Ovary (tissue), 9 donors: ENCODE measurements around the gene PPAT. TPM values are rescaled to one million over a fixed set of nuclear protein-coding genes. Genes with fewer than 3 reads are reported as not detected.
"Not testable (repeated sequence)": the region's sequence is repeated elsewhere in the genome, so short reads cannot be mapped to it uniquely, and the experiment has no call there.

Source experiments
- DNase-seq, 5 donors: peaks; one replicate each; pipeline ENCODE4 v3.0.0-alpha.2; 2019 to 2020
- H3K27ac ChIP-seq, 2 donors: fragments of 200-600 bp; one replicate each; pipeline versions ENCODE4 v1.5.1 to v1.8.0; 2019 to 2022
- H3K27me3 ChIP-seq: fragments of 200-600 bp; one replicate; pipeline ENCODE4 v1.8.0; 2022
- H3K36me3 ChIP-seq: fragments of 200-600 bp; sonication (generic); one replicate; pipeline ENCODE4 v1.5.1; 2019
- H3K4me1 ChIP-seq: one replicate; pipeline ENCODE4 v1.8.1; 2013; ENCODE audit warnings: mild to moderate bottlenecking, moderate library complexity; ENCODE audit not compliant: insufficient read depth
- H3K4me3 ChIP-seq: fragments of 200-600 bp; sonication (generic); one replicate; pipeline ENCODE4 v1.5.1; 2017
- H3K9me3 ChIP-seq, 2 donors: fragments of 200-600 bp in 1 of 2; sonication (generic) in 1 of 2; one replicate each; pipeline versions ENCODE4 v1.5.1 to v1.8.1; 2013 to 2019; ENCODE audit warnings: mild to moderate bottlenecking in 1 of 2, moderate library complexity in 1 of 2
- EP300 ChIP-seq: sonication (generic); formaldehyde crosslinking; IDR thresholded peaks from one replicate; pipeline ENCODE4 v1.6.1; 2017; ENCODE audit warnings: antibody characterized with exemption
- POLR2A ChIP-seq: fragments of 450-650 bp; IDR thresholded peaks from one replicate; pipeline ENCODE4 v1.6.1; 2017; ENCODE audit warnings: antibody characterized with exemption, mild to moderate bottlenecking, moderate library complexity
- WGBS, 3 donors: extraction: QIAGEN DNeasy Blood & Tissue Kit in 1 of 3; methylation state at CpG; one replicate each; pipeline versions ENCODE4 v1.1.5 to v1.1.7; 2013 to 2017; 5-methylcytosine and 5-hydroxymethylcytosine counted together
- intact Hi-C, 4 donors: fragments of 100-400 bp; cut with DNase I; formaldehyde crosslinking; loops; one replicate each; pipeline versions ENCODE4 v1.11.0 to v1.15.1; 2022 to 2023
- polyA plus RNA-seq, 2 donors: library from polyadenylated mRNA; stranded (reverse); fragments of 200-250 nt in 1 of 2; fragments of 350-450 nt in 1 of 2; fragmentation: Illumina TruSeq in 1 of 2; extraction: RNeasy Lipid Tissue Mini Kit (QIAGEN cat#74804) in 1 of 2; gene quantifications; one replicate each; pipeline ENCODE4 v1.2.3, GENCODE V29; 2013 to 2014
- total RNA-seq, 7 donors: library from RNA; depleted of rRNA in 2 of 7; stranded (reverse); fragments of >200 nt in 2 of 7; fragmentation: NEBNext Ultra II Directional in 3 of 7; extraction: Animal tissue kit (Norgen Biotek cat#: 25700) in 3 of 7; gene quantifications; one replicate each; pipeline versions ENCODE4 v1.1.0 to v1.2.4, GENCODE V29; 2016 to 2023
- TF ChIP-seq, protein P1 (sequence below), 3 donors: fragments of 450-650 bp in 2 of 3; fragments of 200-600 bp in 1 of 3; IDR thresholded peaks; one replicate each; pipeline versions ENCODE4 v1.5.1 to v1.8.0; 2016 to 2022; ENCODE audit warnings: antibody characterized with exemption in 3 of 3, mild to moderate bottlenecking in 1 of 3
- donor health status: DM: no; HTN: no; CAD: no; lungs with moderate emphysema.
- donor health status: DM: no; HTN: no; CAD: no.
- donor health status: Bipolar disorder and iron deficiency.
- donor health status: DM: yes; HTN: yes; CAD: no.
- donor health status: DM: no; HTN: no; CAD: no.
- donor health status: DM: yes; HTN: yes; CAD: no.

Gene PPAT
- total and polyA plus RNA-seq, 9 donors = 4.7 to 14.8 (median 10.6) TPM

DNA sequence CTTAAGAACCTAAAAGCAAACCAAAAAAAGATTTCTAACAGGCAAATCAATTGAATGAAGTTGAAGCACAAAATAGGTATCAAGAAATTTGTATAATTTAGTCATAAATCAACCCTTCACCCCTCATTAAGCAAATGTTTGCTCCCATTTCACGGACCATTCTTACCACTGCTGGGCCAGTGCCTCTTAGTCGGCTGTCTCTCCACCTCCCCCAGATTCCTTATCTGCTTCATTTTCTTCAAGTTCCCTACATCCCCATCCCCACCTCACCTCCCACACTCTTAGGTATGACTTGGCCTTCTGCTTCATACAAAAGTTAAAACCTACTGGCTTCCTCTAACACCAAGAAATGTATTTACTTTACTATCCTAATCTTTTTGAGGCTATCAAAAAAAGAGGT lies 60.0 kb downstream of the PPAT start:
- intact Hi-C loops = no loop called here
- 39 to 59% (median 53%) methylated on average over 2 of the region's 2 CpGs for WGBS, 3 donors
- Histone ChIP-seq H3K4me3 (no peak overlapping the region), H3K9me3 (no peaks in the 10 kb centered on the region), H3K27ac (no peak overlapping the region), H3K4me1 (no peaks in the 10 kb centered on the region), H3K36me3 (no peaks in the 10 kb centered on the region), H3K27me3 (no peaks in the 10 kb centered on the region)
- TF ChIP-seq EP300 (no peak), POLR2A (no peak)
- TF ChIP-seq, protein P1, sequence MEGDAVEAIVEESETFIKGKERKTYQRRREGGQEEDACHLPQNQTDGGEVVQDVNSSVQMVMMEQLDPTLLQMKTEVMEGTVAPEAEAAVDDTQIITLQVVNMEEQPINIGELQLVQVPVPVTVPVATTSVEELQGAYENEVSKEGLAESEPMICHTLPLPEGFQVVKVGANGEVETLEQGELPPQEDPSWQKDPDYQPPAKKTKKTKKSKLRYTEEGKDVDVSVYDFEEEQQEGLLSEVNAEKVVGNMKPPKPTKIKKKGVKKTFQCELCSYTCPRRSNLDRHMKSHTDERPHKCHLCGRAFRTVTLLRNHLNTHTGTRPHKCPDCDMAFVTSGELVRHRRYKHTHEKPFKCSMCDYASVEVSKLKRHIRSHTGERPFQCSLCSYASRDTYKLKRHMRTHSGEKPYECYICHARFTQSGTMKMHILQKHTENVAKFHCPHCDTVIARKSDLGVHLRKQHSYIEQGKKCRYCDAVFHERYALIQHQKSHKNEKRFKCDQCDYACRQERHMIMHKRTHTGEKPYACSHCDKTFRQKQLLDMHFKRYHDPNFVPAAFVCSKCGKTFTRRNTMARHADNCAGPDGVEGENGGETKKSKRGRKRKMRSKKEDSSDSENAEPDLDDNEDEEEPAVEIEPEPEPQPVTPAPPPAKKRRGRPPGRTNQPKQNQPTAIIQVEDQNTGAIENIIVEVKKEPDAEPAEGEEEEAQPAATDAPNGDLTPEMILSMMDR (IDR thresholded peaks at IDR 0.05) = no peak
- DNase-seq = no peak

DNA sequence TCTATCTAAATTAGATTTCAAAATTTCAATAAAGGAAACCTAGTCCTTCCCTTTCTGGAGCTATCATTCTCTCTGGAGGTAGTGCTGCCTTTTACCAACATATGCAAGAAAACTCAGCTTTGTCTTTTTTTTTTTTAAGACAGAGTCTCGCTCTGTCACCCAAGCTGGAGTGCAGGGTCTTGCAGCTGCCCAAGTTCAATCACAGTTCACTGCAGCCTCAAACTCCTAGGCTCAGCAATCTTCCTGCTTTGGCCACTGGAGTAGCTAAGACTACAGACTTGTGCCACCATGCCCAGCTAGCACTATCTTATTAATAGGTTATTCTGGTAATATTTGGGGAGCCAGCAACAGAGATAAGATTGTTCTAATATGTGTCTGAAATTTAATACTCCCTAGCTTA lies 60.5 kb downstream of the PPAT start:
- Histone ChIP-seq H3K4me3 (no peak overlapping the region), H3K27ac (no peak overlapping the region), H3K9me3 (no peaks in the 10 kb centered on the region), H3K36me3 (no peaks in the 10 kb centered on the region), H3K27me3 (no peaks in the 10 kb centered on the region), H3K4me1 (no peaks in the 10 kb centered on the region)
- intact Hi-C loops = no loop called here
- DNase-seq = no peak
- 86 to 97% (median 97%) methylated on average over 1 of the region's 1 CpG for WGBS, 3 donors
- TF ChIP-seq POLR2A (no peak), EP300 (no peak)
- TF ChIP-seq, protein P1 (IDR thresholded peaks at IDR 0.05) = no peak

DNA sequence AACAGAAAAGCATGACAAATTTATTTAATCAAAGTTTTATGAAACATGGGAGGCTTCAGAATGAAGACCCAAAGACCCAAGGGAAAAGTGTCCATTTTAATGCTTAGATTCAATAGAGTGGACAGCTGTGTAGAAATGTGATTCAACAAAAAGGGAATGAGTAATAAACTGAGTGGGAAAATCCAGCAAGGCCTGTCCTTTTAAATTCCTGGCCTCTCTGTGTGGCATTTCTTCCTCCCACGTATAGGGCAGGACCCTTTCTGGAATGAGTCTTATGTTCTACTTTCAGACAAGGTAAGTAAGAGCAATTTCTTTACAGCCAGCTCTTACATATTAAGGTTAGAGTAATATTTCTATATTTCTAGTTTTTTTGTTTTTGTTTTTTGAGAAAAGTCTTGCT lies 62.6 kb downstream of the PPAT start:
- TF ChIP-seq EP300 = no peak
- WGBS, 3 donors = 0 to 47% (median 33%) methylated on average over 1 of the region's 1 CpG
- no peaks in the 10 kb centered on the region for H3K4me1 ChIP-seq
- intact Hi-C loops = no loop called here
- no peak overlapping the region for H3K27ac ChIP-seq
- no peaks in the 10 kb centered on the region for H3K9me3 ChIP-seq
- no peak for DNase-seq
- H3K36me3 ChIP-seq = no peaks in the 10 kb centered on the region
- H3K27me3 ChIP-seq = no peaks in the 10 kb centered on the region
- H3K4me3 ChIP-seq = no peak overlapping the region

DNA sequence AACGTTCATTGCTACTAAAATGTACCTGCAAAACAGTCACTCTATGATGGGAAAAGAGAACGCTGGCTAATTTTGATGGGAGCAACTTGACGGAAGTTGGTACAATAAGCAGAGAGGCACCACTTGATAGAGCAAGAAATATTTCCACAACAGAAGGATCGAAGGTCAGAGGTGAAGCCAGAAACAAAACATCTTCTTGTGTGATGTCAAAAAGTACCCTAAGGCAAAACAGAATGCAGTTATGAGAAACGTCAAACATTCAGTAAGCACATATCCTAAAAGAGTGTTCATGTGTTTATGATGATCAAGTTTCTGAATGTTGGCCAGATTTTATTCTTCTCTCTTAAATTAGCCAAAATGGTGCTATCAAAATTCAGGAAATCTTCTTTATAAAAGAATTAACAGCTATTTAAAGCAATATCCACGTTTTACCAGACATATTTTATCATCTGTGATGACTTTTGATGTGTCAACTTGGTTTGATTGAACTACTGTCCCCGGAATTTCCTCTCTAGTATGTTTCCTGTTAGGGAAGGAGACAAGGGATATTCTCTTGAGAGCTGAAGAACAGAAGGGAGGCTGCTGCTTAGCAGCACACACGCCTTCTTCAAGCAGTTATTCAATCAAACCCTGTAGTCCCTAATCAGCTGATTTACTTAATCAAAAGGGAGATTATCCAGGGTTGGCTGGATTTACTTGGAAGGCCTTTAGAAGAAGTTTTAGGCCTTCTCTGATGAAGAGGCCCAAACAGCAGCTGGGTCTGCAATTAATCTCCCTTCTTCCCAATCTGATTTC lies 63.8 kb downstream of the PPAT start:
- DNase-seq = no peak
- intact Hi-C loops = no loop called here
- H3K27me3 ChIP-seq = no peaks in the 10 kb centered on the region
- H3K9me3 ChIP-seq = no peaks in the 10 kb centered on the region
- TF ChIP-seq POLR2A (no peak), EP300 (no peak)
- TF ChIP-seq, protein P1 (IDR thresholded peaks at IDR 0.05) = no peak
- H3K27ac ChIP-seq = no peak overlapping the region
- no peaks in the 10 kb centered on the region for H3K36me3 ChIP-seq
- WGBS, 3 donors = 74 to 81% (median 76%) methylated on average over 8 of the region's 8 CpGs
- H3K4me3 ChIP-seq = no peak overlapping the region
- no peaks in the 10 kb centered on the region for H3K4me1 ChIP-seq

DNA sequence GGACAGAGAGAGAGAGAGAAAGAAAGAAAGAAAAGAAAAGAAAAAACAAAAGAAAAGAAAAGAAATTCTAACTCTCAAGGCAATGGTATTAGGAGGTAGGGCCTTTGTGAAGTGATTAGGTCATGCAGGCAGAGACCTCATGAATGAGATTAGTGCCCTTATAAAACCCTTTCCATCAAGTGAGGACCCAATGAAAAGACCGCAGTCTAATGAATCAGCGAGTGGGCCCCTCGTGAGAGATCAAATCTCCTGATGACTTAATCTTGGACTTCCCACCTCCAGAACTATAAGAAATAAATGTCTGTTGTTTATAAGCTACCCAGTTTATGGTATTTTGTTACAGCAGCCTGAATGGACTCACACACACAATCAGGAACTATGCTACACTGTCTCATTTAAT lies 65.0 kb downstream of the PPAT start:
- intact Hi-C loops = no loop called here
- Histone ChIP-seq H3K4me1 (no peaks in the 10 kb centered on the region), H3K4me3 (no peak overlapping the region), H3K27me3 (no peaks in the 10 kb centered on the region), H3K9me3 (no peaks in the 10 kb centered on the region), H3K27ac (no peak overlapping the region), H3K36me3 (no peaks in the 10 kb centered on the region)
- 94 to 97% (median 96%) methylated on average over 3 of the region's 3 CpGs for whole genome bisulfite sequencing, 3 donors
- TF ChIP-seq, protein P1 (IDR thresholded peaks at IDR 0.05) = no peak
- TF ChIP-seq POLR2A (no peak), EP300 (no peak)
- DNase-seq = no peak

DNA sequence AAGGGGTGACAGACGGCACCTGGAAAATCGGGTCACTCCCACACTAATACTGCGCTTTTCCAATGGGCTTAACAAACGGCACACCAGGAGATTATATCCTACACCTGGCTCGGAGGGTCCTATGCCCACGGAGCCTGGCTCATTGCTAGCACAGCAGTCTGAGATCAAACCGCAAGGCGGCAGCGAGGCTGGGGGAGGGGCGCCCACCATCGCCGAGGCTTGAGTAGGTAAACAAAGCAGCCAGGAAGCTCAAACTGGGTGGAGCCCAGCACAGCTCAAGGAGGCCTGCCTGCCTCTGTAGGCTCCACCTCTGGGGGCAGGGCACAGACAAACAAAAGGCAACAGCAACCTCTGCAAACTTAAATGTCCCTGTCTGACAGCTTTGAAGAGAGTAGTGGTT lies 72.4 kb downstream of the PPAT start:
- H3K9me3 ChIP-seq, DNase-seq, H3K4me3 ChIP-seq, intact Hi-C loops, H3K36me3 ChIP-seq, H3K27me3 ChIP-seq, H3K27ac ChIP-seq, H3K4me1 ChIP-seq: not testable (repeated sequence)
- WGBS, 3 donors = 97 to 99% (median 98%) methylated on average over 12 of the region's 12 CpGs
